ENCODE results near the gene IDUA.

IDUA gene

DNA sequence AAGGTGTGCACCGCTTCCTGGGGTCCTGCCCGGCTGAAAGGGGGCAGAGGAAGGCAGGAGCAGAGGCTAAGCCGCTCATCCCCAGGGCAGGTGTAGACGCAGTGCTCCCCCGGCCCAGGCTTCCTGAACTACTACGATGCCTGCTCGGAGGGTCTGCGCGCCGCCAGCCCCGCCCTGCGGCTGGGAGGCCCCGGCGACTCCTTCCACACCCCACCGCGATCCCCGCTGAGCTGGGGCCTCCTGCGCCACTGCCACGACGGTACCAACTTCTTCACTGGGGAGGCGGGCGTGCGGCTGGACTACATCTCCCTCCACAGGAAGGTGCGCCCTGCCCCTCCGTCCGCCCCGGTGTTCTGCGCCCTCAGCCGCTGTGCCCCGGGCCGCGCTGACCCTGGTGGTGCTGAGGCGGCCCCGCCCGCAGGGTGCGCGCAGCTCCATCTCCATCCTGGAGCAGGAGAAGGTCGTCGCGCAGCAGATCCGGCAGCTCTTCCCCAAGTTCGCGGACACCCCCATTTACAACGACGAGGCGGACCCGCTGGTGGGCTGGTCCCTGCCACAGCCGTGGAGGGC lies 14.8 kb downstream of the IDUA start:
- no peak for DNase-seq

DNA sequence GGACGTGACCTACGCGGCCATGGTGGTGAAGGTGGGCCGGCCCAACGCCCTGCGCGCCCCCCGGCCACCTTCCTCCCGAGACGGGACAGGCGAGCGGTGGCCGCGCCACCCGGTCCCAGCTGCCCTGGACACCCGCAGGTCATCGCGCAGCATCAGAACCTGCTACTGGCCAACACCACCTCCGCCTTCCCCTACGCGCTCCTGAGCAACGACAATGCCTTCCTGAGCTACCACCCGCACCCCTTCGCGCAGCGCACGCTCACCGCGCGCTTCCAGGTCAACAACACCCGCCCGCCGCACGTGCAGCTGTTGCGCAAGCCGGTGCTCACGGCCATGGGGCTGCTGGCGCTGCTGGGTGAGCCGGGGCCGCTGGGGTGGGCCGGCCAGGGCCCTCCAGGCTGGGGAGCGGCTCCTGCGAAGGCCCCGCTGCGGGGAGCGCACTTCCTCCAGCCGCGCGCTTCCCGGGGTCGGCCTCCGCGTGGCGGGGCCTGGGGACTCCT lies 15.3 kb downstream of the IDUA start:
- DNase-seq, result no peak

DNA sequence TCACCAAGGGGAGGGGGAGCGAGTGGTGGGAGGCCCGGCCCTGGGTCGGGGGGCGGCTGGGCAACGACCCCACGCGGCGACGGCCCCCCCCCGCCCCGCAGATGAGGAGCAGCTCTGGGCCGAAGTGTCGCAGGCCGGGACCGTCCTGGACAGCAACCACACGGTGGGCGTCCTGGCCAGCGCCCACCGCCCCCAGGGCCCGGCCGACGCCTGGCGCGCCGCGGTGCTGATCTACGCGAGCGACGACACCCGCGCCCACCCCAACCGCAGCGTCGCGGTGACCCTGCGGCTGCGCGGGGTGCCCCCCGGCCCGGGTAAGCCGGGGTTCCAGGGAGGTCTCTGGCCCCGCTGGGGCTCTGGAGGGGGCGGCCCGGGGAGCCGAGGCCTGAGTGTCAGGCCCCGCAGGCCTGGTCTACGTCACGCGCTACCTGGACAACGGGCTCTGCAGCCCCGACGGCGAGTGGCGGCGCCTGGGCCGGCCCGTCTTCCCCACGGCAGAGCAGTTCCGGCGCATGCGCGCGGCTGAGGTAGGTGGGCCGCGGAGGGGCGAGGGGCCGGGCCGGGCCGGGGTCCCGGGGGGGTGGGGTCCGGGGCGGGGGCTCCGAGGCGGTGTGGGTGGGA lies 15.9 kb downstream of the IDUA start:
- DNase-seq, result no peak

DNA sequence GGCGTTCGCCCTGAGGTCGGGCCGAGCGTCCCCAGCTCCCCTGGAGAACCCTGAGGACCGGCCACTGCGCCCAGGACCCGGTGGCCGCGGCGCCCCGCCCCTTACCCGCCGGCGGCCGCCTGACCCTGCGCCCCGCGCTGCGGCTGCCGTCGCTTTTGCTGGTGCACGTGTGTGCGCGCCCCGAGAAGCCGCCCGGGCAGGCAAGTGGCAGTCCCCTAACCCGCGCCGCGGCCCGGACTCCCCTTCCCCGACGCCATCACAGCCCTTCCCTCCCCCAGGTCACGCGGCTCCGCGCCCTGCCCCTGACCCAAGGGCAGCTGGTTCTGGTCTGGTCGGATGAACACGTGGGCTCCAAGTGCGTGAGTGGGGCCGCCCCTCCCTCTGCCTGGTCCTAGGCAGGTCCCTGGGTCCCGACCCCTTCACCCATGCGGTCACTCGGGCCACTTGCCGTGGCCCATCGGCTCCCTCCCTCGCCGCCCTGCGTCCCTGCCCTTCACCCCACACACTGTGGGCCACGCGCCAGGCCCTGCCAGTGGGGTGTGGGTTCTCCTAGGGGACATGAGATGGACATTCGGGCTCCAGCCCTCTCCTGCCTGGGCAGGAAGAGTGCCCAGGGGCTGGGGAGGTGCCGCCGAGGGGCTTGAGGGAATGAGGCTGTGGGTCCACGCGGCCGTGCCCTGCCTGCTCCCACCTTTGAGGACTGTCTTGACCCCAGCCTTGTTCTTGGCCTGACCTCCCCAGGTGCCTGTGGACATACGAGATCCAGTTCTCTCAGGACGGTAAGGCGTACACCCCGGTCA lies 16.6 kb downstream of the IDUA start:
- no peak for DNase-seq

DNA sequence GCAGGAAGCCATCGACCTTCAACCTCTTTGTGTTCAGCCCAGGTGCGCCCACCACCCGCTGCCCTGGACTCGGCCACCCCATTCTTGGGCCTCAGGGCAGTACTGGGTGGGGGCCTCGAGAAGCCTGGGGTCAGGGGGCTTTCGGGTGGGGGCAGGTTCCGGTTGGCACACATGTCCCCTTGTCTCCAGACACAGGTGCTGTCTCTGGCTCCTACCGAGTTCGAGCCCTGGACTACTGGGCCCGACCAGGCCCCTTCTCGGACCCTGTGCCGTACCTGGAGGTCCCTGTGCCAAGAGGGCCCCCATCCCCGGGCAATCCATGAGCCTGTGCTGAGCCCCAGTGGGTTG lies 17.2 kb downstream of the IDUA start:
- no peak for DNase-seq

DNA sequence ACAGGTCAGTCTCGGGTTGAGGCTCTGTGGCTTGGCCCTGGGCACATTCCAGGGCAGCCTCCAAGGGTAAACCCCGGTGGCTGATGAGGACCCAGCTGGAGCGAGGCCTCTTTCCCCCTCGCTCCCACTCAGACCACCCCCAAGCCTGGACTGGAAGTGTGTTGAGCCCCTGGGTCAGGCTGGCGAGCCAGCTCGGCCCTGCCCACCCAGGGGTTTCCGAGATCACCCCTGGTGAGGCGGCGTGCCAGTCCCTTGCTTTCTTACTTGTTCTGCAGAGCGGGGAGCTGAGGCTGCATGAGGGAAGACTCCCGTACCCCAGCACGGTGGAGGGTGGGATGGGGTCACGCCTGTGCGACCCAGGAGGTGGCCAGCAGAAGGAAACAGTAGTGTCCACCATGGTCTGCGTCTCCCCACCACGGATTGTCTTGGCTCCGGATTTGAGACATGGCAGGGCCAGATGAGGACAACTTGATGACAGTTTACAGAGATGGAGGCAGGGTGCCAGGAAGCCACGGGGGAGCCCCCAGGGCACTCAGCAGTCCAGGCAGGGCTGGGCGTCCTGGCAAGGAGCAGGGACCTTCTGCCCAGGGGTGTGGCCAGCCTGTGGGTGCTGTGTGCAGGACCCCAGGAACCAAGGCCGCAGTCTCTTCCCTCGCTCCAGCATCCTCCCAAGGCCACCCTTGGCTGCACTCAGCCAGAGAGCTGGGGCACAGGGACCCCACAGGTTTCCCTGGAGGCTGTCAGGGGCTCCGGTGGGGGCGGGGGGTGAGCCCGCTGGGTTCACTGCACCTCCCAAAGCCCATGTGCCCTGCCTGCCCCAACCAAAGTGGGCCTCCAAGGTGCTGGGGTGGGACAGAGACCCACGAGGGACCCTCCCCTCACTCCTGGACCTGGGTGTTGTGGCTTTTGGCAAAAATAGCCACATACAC lies 18.0 kb downstream of the IDUA start:
- no peak for DNase-seq

DNA sequence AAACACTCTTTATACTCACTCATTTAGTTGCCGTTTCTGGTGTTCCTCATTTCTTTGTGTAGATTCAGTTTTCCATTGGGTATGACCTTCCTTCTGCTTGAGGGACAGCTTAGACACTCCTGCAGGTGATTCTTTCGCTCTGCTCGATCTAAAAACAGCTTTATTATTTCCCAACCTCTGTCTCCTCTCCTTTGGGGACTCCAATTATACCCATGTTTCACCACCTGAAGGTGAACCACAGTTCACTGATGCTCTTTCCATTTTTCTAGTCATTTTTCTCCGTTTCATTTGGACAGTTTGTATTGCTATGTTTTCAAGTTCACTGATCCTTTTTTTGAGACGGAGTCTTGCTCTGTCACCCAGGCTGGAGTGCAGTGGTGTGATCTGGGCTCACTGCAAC lies 20.0 kb downstream of the IDUA start:
- no peak for DNase-seq

DNA sequence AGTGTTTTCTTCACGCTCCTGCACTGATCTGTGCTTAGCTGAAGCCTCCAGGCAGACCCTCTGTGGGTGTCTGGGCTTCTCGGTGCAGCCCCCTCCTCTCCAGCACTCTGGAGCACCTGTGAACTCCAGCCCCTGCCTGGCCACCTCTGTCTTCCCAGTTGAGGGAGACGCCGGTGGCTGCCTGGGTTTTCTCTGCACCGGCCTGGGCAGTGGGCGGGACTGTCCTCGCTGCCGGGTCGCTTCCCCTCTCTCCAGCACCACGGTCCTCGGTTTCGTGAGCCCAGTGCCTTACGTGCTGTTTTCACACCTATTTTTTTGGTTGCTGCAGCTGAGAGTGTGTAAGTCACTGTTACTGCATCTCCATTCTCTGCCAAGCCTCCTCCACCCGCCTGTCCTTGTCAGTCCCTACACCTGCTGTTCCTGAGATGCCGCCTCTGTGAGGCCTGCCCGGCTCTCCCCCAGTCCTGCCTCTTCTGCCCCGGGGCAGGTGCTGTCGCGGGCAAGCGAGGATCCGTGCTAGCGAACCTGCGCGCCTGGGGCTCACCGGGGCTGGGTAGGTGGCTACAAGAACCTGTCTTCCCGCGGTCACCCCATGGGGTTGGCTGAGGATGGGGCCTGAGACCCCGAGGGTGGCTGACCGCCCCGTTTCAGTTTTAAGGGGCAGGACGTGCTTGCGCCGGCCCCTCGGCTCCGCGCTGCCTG lies 22.1 kb downstream of the IDUA start:
- DNase-seq, result no peak

DNA sequence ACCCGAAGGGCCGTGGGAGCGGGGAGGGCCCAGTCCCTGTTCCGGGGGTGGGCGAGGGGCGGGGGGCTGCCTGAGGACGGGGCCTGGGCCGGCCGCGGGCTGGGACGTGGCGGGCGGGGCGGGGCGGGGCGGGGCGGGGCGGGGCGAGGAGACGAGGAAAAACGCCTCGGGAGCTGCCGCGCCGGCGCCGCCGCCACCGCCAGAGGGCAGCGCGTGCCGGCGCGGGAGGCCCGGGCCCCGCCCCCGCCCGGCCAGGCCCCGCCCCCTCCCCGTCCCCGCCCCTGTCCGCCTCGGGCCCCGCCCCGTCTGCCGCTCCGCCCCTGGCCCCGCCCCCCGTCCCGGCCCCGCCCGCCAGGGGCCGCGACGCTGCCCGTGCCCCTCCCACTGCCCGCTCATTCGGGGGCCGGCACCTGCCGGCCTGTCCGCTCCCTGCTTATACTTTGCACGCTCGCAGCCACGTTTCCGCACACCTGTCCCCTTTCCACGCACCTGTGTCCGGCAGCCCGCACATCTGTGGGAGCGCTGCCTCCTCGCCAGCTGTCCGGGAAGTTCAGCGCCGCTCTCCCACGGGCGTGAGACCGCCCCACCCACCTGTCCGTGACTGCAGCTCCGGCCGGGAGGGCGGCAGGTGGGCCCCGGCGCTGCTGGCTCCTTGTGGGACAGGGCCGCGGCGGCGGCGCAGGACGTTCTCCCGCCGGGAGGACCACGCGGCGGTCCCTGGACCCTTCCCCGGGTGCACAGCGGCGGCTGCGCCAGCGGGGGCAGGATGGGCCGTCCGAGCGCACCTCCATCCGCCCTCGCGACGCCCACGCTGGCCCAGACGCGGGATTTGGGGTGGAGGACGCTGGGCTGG lies 22.9 kb downstream of the IDUA start:
- DNase-seq, result peak; percentile 79

DNA sequence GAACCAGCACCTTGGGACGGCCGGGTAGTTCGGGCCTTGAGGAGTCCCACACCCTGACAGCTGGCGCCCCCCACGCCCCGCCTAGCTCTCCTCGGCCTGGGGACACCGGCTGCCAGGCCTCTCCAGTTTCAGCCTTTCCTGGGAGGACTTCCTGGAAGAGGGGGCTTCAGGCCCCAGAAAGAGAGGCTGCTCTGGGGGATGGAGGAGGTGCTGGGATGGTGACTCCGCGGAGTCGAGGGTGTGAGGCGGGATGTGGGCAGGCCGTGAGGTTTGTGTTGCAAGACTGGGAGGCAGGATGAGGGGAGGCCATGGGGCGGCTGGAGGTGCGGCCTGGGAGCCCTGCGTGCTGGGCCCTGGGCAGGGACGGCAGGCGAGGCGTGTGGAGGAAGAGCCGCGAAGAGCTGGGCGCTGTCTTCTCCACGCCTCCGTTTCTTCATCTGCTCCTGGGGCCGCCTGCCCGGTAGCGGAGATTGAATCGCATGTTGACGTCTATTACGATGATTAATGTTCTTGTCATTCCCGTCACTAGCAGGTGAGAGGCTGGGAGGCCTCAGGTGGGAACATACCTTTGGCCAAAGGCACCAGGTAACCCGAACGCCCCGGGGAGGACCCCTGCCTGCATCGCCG lies 23.7 kb downstream of the IDUA start:
- peak; percentile 55 for DNase-seq

DNA sequence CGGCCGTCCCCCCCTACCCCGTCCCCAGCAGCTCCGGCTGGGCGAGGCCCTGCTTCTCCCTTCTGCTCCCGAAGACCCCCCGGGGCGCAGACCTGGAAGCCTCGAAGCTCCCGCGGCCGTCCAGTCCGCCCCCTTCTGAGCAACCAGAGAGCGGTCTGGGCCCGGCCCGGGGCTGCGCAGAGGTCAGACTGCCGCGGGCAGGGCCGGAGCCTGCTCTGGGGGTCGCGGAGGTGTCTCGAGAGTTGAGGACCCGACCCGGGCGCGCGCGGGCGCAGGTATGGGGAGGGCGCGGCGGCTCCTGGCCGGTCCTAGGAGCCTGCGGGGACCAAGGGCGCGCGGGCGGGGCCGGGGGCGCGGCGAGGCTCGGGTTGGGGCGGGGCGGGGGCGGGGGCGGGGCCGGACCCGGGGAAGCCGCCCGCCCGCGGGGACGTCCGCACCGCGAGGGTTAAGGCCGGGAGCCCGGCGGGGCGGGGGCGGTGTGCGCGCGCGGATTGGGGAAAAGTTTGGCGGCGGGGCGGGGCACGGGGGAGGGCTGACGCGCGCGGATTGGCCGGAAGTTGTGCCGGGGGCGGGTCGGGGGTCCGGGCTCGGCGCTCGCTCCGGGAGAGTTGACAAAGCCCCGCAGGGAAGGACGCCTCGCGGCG lies 24.3 kb downstream of the IDUA start, which contains the start of gene FGFRL1:
FGFRL1 (plus strand) TSS at position 605 of the 644 bp plus-strand sequence. CDS start 860 bp downstream, outside the sequence.
- peak; percentile 93 for DNase-seq

DNA sequence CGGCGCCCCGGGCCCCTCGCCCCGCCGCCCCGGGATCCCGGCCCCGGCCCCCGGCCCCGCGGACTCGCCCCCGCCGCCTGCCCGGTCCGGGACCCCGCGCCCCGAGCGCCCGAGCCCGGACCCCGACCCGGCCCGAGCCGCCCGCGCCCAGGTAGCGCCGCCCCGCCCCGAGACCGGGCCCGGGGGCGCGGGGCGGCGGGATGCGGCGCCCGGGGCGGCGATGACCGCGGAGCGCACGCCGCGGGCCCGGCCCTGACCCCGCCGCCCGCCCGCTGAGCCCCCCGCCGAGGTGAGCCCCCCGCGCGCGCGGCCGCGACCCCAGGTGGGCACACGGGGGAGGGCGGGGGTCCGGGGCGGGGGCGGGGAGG lies 24.8 kb downstream of the IDUA start:
- no peak for DNase-seq

DNA sequence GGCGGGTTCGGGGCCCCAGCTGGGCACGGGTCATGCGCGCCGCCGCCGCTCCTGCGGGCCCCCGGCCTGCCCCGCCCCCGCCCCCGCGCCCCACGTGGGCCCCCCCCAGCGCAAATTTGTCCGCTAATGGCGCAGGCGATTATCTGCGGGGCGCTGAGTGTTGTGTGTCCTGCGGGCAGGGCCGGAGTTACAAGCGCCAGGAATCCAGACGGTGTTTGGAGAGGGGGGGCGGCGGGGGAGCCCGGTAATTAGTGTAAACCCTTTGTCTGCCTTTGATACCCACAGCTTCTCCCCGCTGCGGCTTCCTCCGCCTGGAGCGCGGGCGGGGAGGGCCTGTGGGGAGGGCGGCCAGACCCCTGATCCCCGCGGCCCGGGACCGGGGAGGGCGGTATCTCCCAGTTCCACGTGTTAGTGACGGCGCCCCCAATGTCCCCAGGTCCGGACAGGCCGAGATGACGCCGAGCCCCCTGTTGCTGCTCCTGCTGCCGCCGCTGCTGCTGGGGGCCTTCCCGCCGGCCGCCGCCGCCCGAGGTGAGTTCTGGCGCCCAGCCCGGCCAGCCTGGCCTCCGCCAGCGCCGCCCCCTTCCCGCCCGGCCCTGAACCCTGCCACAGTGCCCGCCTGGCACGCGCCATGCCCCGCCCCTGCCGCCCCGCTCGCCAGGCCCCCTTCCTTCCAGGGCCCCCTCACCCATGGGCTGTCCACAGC lies 25.3 kb downstream of the IDUA start:
- peak; percentile 41 for DNase-seq

DNA sequence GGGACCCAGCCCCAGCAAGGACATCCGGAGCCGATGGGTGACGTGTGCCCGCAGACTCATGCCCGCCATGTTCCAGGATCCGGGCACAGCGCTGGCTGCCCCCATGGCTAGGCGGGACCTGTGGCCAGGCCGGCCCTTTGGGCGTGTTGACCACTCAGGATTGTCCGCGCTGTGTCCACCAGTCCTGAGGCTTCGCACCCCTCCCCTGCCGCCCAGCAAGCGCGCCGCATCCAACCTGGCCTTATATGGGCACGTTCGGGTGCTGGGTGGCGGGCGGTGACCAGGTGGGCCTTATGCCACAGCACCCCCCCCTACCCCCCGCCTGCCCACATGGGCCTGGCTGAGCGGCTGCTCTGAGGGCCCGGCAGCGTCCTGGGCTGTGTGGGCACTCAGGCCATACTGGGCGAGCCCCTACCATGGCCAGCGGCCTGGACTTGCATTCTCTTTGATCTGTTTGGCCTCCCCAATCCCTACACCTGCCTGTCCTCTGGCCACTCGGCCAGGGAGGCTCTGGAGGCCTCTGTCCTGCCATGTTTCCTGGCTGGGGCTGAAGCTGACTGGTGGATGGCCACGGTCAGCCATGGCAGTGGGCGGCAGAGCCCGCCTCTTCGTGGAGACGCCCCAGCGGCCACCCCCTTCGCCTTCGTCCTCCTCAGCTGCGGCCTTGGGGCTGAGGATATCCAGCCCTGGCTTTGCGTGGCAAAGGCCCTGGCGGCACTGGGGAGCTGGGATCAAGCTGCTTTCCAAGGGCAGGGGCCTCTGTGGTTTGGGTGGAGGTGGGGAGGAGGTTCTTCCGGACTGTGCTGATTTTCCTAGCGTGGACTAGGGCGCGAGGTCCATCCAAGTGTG lies 26.6 kb downstream of the IDUA start:
- no peak for DNase-seq

DNA sequence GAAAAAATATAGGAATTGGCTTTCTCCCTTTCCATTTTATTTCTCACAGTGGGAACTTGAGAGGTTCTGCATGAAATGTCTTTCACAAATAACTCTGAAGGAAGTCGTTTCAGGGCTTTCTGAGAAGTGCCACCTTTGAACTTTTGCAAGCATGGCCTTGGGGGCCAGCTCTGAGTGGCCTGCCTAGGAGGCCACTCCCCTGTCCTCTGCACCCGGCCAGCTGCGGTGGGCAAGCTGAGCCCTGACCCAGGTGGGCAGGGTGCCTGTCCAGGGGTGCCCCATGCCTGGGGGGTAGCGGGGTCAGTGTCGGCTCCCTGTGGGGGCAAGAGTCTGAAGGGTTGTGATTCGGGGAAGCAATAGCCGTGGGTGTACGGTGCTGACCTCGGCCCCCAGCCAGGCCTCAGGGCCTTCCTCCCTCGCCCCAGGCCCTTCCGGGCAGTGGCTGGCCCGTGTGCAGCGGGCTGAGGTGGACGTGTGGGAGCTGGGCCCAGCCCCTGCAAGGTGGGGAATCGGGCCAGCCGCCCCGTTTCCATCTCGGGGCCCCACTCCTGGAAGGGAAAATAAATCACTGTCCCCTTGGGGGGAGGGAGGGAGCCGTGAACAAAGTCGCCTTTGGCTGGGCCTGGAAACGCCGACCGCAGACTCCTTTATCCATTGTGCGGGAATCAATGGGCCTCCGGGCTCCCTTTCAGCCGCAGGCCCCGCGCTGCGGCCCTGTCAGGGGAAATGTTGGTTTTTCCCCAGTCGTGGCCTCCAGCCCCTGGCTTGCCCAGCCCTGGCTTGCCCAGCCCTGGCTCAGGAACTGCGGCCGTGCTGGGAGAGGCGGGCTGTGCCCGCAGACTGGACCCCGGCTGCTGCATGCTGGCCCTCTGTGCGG lies 27.7 kb downstream of the IDUA start:
- DNase-seq, result no peak

DNA sequence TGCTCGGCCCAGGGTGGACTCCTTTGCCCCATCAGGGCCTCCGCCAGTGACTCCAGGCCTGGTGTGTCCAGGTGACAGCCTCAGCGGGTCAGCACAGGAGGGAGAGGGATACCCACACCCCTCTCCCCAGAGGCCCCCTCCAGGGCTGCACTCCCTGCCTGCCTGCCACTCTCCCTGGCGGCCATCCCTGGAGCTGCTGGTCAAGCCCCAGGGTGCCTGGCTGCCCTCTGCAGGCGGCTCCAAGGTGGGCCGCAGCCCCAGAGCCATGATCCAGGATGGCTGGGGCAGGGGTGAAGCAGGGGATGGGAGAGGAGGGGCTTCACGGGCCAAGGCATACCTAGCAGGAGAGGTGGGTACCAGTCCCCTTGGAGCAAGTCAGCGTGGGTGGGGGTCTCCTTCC lies 28.3 kb downstream of the IDUA start:
- no peak for DNase-seq

DNA sequence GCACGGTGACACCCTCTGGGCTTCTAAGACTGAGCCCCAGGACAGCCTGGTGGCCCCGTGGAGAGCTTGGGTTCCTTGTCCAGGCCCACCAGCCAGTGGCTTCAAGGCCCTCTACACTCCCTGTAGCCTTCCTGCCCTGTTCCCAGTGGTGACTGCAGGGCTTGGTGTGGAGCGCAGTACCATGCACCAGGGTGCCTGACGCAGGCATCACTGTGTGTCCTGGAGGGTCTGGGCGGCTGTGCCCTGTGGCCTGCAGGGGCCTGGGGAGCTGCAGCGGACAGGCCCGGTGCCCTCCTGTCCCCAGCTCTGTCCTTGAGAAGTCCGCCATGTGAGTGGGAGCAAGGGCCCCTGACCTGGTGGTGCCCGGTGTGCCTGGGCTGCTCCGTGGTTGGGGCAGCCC lies 28.9 kb downstream of the IDUA start:
- DNase-seq, result no peak

DNA sequence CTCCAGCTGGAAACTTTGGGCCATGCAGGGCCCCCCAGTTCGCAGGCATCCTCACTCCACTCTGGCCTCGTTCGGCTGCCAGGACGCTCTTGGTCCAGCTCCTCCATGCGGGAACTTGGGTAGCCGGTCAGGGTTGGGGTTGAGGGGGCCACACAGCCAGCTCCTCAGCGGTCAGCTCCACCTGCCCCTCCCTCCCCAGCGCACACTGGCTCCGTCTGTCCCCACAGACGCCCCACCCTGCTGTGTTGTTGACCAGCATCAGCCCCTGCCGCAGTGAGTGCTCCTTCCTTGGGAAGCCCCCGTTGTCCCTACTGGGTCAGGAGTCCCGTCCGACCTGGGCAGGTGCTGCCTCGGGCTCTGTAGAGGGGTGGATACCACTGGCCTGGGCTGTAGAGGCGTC lies 30.4 kb downstream of the IDUA start:
- no peak for DNase-seq
